Vagina (tissue), 2 donors: Measurements from ENCODE around the gene TOP3B. TPM values are rescaled to one million over a fixed set of nuclear protein-coding genes. Genes with fewer than 3 reads are reported as not detected.
"Not testable (repeated sequence)": the region's sequence is repeated elsewhere in the genome, so short reads cannot be mapped to it uniquely, and the experiment has no call there.

Source experiments
- DNase-seq, 2 donors: peaks; one replicate each; pipeline ENCODE4 v3.0.0-alpha.2; 2017; ENCODE audit errors: extremely low spot score in 2 of 2
- H3K27ac ChIP-seq: fragments of 200-600 bp; sonication (generic); one replicate; pipeline ENCODE4 v1.5.1; 2019
- H3K27me3 ChIP-seq: fragments of 200-600 bp; sonication (generic); one replicate; pipeline ENCODE4 v1.5.1; 2019
- H3K36me3 ChIP-seq, 2 donors: fragments of 200-600 bp; sonication (generic); one replicate each; pipeline ENCODE4 v1.5.1; 2017 to 2019
- H3K4me1 ChIP-seq: fragments of 200-600 bp; sonication (generic); one replicate; pipeline ENCODE4 v1.5.1; 2019
- H3K4me3 ChIP-seq, 2 donors: fragments of 200-600 bp; sonication (generic); 1 replicate in 1 of 2; 2 replicates in 1 of 2; pipeline ENCODE4 v1.5.1; 2016 to 2019
- H3K9me3 ChIP-seq: fragments of 200-600 bp; sonication (generic); one replicate; pipeline ENCODE4 v1.5.1; 2019
- CTCF ChIP-seq, 3 experiments: fragments of 450-650 bp in 2 of 3; fragments of 200-600 bp in 1 of 3; sonication (generic) in 1 of 3; IDR thresholded peaks; one replicate each; pipeline ENCODE4 v1.5.1; 2017 to 2019; ENCODE audit warnings: antibody characterized with exemption in 3 of 3, mild to moderate bottlenecking in 2 of 3, moderate library complexity in 2 of 3
- POLR2A ChIP-seq, 2 donors: fragments of 450-650 bp; IDR thresholded peaks; one replicate each; pipeline ENCODE4 v1.6.1; 2017; ENCODE audit warnings: antibody characterized with exemption in 2 of 2, mild to moderate bottlenecking in 2 of 2, moderate library complexity in 2 of 2
- POLR2AphosphoS5 ChIP-seq, 2 donors: sonication (generic); formaldehyde crosslinking; IDR thresholded peaks; one replicate each; pipeline ENCODE4 v1.9.0; 2017; ENCODE audit warnings: antibody characterized with exemption in 2 of 2, mild to moderate bottlenecking in 2 of 2, low read depth in 1 of 2; ENCODE audit not compliant: insufficient read depth in 1 of 2
- intact Hi-C: fragments of 100-400 bp; cut with DNase I; formaldehyde crosslinking; loops from one replicate; pipeline ENCODE4 v1.15.1; 2023
- total RNA-seq: library from RNA; depleted of rRNA; stranded (reverse); fragments of >200 nt; gene quantifications from one replicate; pipeline ENCODE4 v1.2.3, GENCODE V29; 2016

TOP3B gene
- total RNA-seq, 1 donor from 2014 or later, result 42.7 TPM

- no peaks in the 10 kb centered on the region for H3K27me3 ChIP-seq
- intact Hi-C loops, result no loop called here
- no peak overlapping the region for H3K27ac ChIP-seq
- TF ChIP-seq POLR2A (IDR thresholded peaks at IDR 0.05), result no peak
- H3K4me3 ChIP-seq, result no peak overlapping the region
- peaks cover 0 to 1% of the 10 kb centered on the region in 2 donors for H3K36me3 ChIP-seq
- no peaks in the 10 kb centered on the region for H3K9me3 ChIP-seq
- no peak for DNase-seq
- no peaks in the 10 kb centered on the region for H3K4me1 ChIP-seq
Measured at GRCh38 chr22:21917181-21917958, 65.2 kb downstream of the TOP3B start.

GRCh38 chr22:21916309-21916918 is 66.2 kb downstream of the TOP3B start:
- Histone ChIP-seq H3K27ac (no peak overlapping the region), H3K36me3 (no peaks in the 10 kb centered on the region), H3K4me1 (no peaks in the 10 kb centered on the region), H3K4me3 (no peak overlapping the region), H3K27me3 (no peaks in the 10 kb centered on the region), H3K9me3 (no peaks in the 10 kb centered on the region)
- intact Hi-C loops, result no loop called here
- DNase-seq, result no peak
- TF ChIP-seq POLR2A (IDR thresholded peaks at IDR 0.05) (no peak), POLR2AphosphoS5 (IDR thresholded peaks at IDR 0.05; ENCODE audit: insufficient read depth in 1 of 2, low read depth in 1 of 2) (no peak), CTCF (IDR thresholded peaks at IDR 0.05) (no peak)

GRCh38 chr22:21915624-21916308 is 66.8 kb downstream of the TOP3B start:
- Histone ChIP-seq H3K4me1 (no peaks in the 10 kb centered on the region), H3K9me3 (no peaks in the 10 kb centered on the region), H3K36me3 (no peaks in the 10 kb centered on the region), H3K27me3 (no peaks in the 10 kb centered on the region), H3K27ac (no peak overlapping the region), H3K4me3 (no peak overlapping the region)
- no peak for DNase-seq
- intact Hi-C loops, result no loop called here
- no peak for TF ChIP-seq CTCF (IDR thresholded peaks at IDR 0.05)
- no peak for TF ChIP-seq POLR2A (IDR thresholded peaks at IDR 0.05)
- TF ChIP-seq POLR2AphosphoS5 (IDR thresholded peaks at IDR 0.05; ENCODE audit: insufficient read depth in 1 of 2, low read depth in 1 of 2), result no peak

- intact Hi-C loops, H3K27me3 ChIP-seq, H3K27ac ChIP-seq, H3K36me3 ChIP-seq, H3K9me3 ChIP-seq, H3K4me3 ChIP-seq, H3K4me1 ChIP-seq, DNase-seq: not testable (repeated sequence)
Measured at GRCh38 chr22:21914033-21914642, 68.4 kb downstream of the TOP3B start.

GRCh38 chr22:21910367-21910766 is 72.2 kb downstream of the TOP3B start:
- DNase-seq, H3K27ac ChIP-seq, H3K4me1 ChIP-seq, H3K4me3 ChIP-seq, H3K9me3 ChIP-seq, intact Hi-C loops, H3K36me3 ChIP-seq, H3K27me3 ChIP-seq: not testable (repeated sequence)

- TF ChIP-seq POLR2AphosphoS5 (IDR thresholded peaks at IDR 0.05; ENCODE audit: insufficient read depth in 1 of 2, low read depth in 1 of 2) (no peak), POLR2A (IDR thresholded peaks at IDR 0.05) (no peak), CTCF (IDR thresholded peaks at IDR 0.05) (no peak)
- H3K4me3 ChIP-seq, result no peak overlapping the region
- intact Hi-C loops, result no loop called here
- H3K27me3 ChIP-seq, result no peaks in the 10 kb centered on the region
- no peaks in the 10 kb centered on the region for H3K9me3 ChIP-seq
- H3K4me1 ChIP-seq, result no peaks in the 10 kb centered on the region
- no peak for DNase-seq
- no peak overlapping the region for H3K27ac ChIP-seq
- no peaks in the 10 kb centered on the region for H3K36me3 ChIP-seq
Measured at GRCh38 chr22:21909871-21910270, 72.7 kb downstream of the TOP3B start.
